ENCODE data around the gene HLA-DMB.

GRCh38 chr6:32979720-32980487, 39.1 kb upstream of the HLA-DMB start:
- TF ChIP-seq CTCF (IDR thresholded peaks at IDR 0.05) (no peak), POLR2A (IDR thresholded peaks at IDR 0.05) (no peak)
